CMK (cell line): ENCODE results near the gene CEP97.
"Not testable (repeated sequence)": the region's sequence is repeated elsewhere in the genome, so short reads cannot be mapped to it uniquely, and the experiment has no call there.

Source experiments
- DNase-seq: peaks from one replicate; pipeline ENCODE4 v3.0.0-alpha.2; 2010; ENCODE audit warnings: low read depth

Gene CEP97, protein sequence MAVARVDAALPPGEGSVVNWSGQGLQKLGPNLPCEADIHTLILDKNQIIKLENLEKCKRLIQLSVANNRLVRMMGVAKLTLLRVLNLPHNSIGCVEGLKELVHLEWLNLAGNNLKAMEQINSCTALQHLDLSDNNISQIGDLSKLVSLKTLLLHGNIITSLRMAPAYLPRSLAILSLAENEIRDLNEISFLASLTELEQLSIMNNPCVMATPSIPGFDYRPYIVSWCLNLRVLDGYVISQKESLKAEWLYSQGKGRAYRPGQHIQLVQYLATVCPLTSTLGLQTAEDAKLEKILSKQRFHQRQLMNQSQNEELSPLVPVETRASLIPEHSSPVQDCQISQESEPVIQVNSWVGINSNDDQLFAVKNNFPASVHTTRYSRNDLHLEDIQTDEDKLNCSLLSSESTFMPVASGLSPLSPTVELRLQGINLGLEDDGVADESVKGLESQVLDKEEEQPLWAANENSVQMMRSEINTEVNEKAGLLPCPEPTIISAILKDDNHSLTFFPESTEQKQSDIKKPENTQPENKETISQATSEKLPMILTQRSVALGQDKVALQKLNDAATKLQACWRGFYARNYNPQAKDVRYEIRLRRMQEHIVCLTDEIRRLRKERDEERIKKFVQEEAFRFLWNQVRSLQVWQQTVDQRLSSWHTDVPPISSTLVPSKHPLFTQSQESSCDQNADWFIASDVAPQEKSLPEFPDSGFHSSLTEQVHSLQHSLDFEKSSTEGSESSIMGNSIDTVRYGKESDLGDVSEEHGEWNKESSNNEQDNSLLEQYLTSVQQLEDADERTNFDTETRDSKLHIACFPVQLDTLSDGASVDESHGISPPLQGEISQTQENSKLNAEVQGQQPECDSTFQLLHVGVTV

DNA sequence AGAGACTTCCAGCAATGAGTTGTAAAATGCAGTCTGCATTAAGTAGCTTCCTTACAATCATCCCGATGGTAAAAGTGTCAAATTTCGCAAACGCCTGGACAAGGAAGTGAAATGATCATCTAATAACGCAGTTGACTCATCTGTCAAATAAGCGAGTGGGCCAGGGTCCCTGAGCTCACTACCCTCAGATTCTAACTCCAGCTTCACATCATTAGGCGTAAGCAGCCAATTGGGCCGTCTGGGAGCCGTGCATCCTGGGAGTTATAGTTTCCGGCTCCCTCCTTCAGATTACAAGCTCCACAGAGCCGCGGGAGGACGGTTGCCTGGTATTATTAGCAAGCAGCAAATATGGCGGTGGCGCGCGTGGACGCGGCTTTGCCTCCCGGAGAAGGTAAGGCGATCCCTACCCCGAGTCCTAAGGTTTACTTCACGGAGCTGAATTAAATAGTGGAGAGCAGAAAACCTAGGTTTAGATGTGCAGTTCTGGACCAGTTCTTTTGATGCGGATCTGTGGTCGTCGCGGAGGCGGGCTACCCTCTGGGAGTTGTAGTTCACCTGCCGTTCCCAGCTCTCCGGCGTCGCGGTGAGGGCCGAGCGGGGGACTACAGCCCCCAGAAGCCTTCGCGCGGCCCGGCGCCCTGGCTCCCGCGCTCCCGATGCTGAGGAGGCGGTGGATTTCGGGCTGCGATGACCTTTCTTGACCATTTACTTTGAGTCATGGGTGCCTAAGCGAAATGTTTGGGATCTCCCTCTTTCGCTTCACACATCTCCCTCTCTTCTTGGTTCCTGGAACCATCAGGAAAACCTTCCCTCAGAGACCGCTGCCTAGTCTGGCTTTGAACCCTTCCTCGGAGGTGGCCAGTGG lies at the start of gene CEP97:
Gene CEP97, plus strand, starts transcription at position 286 of the 865 bp plus-strand sequence. Its CDS starts 63 bp downstream, at position 349.
- peak; percentile 63 for DNase-seq

DNA sequence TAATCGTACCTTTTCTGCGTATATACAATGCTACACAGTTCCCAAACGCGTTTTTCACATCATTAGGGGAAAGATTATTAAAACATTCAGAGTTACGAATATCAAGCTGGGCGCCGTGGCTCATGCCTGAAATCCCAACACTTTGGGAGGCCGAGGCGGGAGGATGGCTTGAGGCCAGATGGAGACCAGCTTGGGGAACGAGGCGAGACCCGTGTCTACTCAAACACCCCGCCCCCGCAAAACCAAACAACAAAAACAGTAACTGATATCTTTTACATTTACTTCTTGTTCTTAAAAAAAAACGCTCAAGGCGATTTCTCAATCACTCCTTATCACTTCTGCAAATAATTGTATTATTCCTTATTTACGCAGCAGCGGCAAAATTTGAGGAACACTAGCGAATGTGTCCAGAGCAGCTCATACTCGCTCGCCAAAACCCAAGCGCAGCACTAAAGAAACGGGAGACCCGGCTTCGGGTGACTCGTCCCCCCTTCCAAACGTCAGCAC lies 48.7 kb upstream of the CEP97 start:
- DNase-seq = no peak

DNA sequence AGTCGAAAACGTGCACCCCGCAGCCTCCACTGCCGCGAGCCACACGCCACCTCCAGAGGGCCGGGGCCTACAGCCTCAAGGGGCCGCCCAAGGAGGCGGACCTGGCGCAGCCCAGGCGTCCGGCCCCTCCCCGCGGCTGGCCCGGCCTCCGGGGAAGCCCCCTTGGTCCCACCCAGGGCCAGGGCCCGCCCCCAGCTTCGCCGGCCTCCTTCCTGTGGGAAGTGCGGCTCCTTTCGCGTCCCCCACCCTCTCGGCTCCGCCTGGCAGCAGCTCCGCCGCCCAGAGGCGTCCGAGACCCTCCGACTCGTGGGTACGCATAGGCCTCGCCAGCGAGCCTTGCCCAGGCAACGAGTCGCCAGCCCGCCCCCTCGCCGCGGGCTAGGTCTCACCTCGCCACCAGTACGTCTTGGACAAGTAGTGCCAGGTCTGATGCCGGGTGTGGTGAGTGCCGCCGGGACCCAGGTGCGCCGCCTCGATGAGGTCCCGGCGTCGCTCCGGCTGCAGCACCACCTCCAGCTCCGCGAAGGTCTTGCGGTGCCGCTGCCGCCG lies 48.1 kb upstream of the CEP97 start:
- DNase-seq = peak; percentile 73

DNA sequence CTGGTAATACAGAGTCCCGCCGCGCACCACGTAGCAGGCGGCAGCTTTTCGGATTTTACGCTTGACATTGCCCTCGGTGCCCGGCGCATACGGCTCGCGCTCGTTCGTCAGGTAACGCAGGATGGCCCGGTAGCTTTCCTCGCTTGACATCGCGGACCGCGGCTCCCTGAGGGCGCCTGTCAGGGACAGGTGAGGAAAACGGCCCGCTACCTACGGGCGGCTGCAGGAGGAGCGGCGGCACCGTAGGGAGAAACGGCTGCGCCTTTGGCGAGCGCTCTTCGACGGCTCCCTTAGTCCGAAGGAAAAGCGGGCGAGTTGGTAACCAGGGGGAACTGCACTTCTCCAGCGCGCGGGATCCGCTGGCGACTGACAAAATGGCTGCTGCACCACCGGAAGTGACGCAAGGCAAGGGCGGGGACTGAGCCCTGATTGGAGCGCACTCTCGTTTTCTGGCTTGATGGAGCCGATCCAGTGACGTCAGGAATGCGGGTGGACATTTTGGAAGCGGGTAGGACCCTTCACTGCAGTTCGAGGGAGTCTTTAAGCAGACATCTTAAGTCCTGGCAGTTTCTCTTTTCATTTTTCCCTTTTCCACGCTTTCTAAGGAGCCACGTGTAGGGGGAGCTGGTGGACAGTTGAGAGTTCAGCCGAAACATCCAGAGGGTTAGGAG lies 47.5 kb upstream of the CEP97 start, which contains the start of gene ZBTB11:
Gene ZBTB11, minus strand, starts transcription at position 368 of the 671 bp plus-strand sequence. Its CDS starts 218 bp downstream, at position 150.
- peak; percentile 95 for DNase-seq

DNA sequence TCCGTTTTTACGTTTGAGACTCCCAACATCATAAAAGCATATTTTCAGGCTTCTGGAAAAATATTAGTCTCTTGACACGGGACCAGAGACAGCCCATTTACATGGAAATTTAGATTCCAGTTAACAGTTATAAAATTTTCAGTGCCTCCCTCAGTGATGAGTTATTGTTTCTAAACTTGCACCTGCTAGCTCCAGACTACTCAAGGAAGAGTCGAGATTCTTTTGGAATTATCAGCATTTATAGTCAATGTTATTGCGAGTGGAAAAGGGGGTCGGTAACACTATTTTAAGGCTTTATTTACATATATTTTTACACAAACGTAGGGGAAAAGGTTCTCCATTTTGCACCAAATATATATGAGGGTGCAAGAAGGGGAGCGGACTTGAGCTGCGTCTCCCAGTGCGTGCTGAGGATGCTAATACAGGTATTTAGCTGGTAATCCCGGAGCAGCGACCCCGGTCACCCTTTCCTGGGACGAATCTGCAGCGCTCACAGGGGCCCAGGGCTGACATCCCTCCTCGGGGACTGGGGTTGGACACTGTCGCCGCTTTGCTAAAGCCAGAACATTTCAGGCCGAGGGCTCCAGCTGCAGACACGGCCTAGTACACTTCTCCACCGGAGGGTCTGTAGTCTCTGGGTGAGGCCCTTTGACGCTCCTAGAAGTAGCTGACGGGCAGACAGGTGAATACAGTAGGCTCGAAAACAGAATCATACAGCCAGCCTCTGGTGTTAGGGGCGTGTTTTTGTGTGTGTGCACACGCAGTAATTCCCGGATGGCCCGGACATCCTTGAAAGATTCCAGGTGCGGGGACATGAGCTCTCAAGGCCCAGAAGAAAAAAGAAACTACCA lies 46.8 kb upstream of the CEP97 start:
- DNase-seq = no peak

DNA sequence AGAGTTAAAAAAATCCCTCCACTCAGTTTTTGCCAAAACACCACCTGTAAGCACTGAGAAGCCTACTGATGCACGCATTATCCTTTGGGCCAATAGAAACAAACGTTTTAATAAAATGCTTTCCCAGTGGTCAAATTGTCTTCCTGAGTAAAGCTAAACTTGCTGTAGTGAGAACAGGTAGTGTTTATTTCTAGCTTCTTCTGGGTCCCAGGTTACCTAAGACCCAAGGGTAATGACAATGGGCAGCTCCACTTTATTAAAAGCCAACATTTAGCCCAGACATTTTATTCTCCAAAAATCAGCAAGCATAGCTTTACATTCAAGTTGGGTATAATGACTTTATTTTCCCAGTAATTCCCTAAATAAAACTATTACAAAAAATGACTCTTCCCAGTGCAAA lies 45.6 kb upstream of the CEP97 start:
- not testable (repeated sequence) for DNase-seq

DNA sequence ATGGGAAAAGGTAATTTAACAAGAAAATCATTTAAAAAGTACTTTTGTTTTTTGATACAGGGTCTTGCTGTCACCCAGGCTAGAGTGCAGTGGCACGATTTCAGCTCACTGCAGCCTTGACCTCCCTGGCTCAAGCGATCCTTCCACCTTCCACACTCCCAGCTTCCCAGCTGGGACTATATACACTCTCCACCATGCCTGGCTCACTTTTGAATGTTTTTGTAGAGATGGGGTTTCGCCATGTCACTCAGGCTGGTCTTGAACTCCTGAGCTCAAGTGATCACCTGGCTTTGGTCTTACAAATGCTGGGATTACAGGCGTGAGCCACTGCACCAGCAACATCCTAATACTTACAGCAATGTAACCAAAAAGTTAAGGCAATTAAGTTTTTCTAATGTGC lies 43.9 kb upstream of the CEP97 start:
- DNase-seq = no peak

DNA sequence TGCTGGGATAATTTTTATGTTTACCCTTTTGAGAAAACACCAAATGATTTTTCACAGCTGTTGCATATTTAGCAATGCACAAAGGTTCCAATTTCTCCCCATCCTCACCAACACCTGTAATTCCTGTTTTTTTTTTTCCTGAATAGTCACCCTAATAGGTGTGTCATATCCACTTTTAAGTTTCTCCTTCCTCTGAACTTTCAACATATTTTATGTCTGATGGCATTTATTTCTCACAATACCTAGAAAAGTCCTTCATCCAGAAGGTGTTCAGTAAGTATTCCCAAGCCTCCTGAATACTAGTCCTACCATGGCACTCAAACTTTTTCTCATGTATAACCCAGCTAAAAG lies 39.4 kb upstream of the CEP97 start:
- DNase-seq = no peak

DNA sequence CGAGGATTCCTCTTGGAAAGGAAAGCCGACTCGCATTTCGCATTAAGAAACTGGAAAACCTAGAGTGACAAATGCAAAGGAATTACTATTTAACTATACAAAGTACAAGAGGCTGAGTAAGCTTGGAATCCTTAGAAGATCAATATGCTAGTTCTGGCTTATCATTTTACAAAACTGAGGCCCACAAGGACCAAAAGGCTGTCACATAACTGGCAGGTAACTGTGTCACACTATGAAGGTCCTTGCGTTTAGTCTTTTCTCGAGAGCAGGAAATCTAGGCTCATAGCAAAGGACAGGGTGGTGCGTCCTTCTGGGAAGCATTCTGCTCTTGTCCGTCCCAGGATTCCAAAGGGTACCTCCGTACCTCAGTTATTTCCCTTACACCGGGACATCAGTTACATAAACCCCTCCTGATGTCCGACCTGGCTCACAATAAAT lies 38.5 kb upstream of the CEP97 start:
- DNase-seq = no peak

DNA sequence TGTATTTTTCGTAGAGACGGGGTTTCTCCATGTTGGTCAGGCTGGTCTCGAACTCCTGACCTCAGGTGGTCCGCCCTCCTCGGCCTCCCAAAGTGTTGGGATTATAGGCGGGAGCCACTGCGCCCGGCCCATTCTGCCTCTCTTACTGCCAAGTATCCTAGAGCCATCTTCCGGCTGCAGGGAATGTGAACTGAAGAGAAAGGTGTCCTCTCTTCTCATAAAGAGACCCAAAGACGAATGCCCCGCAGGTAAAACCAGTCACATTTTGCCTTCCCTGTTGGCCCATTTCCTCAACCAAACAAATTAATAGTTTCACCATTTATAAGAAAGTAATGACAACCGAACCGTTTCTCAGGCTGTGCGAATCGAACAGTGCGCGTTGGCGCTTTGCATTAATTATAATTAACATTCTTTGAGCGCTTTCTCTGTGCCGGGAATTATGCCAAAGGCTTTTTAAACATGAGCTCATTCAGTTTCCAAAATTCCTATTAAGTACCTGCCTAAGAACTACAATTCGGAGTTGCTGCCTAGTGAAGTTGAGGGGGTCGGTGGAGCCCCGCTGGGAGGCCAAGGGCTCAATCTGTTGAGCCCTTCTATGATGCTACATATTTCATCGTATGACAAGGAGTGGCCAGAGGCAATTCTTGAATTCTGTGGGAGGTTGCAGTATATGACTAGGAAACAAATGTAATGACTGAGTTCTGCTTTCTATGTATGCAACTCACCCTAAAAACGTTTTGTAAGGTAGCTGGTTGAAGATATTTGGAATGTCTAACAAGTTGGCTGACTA lies 37.1 kb upstream of the CEP97 start:
- DNase-seq = no peak

DNA sequence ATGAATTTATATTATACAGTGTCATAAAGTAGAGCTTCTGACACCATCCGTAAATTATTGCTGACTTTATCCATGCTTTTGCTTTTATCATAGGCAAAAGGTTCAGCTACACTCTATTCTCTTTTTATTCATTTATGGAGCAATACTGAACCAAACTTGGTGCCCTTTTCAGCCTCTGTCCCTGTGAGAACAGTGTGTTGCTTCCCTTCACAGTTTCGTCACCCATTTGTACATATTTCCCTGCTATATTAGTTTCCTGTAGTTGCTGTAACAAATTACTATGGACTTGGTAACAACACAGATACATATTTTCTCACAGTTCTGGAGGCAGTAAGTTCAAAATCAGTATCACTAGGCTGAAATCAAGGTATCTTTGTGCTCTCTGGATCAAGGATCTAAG lies 35.1 kb upstream of the CEP97 start:
- no peak for DNase-seq

DNA sequence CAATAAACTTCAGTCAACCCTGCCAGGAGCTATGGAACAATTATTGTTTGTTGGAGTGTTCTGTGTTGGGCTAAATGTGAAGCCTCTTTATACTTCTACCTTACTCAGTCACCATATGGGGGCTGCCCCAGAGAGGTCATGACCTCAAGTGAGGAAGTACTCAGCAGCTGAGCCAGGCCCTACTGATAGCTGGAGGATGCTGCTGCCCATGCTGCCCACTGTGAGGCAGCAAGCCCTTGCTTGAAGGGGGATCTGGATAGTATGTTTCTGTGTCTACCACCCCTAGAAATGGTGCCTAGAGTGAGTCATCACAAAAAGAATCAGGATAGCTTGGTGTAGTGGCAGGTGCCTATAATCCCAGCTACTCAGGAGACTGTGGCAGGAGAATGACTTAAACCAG lies 33.4 kb upstream of the CEP97 start:
- DNase-seq = peak; percentile 42

DNA sequence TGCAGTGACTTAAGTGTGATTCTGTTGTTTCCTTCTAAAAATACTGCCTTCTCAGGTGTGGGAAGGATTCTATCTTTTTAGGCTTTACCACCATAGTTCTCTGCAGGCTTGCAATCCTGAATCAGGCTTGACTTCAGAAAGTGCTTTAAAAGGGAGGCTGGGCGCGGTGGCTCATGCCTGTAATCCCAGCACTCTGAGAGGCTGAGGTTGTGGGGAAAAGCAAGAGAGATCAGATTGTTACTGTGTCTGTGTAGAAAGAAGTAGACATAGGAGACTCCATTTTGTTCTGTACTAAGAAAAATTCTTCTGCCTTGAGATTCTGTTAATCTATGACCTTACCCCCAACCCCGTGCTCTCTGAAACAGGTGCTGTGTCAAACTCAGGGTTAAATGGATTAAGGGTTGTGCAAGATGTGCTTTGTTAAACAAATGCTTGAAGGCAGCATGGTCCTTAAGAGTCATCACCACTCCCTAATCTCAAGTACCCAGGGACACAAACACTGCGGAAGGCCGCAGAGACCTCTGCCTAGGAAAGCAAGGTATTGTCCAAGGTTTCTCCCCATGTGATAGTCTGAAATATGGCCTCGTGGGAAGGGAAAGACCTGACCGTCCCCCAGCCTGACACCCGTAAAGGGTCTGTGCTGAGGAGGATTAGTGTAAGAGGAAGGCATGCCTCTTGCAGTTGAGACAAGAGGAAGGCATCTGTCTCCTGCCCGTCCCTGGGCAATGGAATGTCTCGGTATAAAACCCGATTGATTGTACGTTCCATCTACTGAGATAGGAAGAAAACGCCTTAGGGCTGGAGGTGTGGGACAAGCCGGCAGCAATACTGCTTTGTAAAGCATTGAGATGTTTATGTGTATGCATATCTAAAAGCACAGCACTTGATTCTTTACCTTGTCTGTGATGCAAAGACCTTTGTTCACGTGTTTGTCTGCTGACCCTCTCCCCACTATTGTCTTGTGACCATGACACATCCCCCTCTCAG lies 32.4 kb upstream of the CEP97 start:
- DNase-seq = not testable (repeated sequence)

DNA sequence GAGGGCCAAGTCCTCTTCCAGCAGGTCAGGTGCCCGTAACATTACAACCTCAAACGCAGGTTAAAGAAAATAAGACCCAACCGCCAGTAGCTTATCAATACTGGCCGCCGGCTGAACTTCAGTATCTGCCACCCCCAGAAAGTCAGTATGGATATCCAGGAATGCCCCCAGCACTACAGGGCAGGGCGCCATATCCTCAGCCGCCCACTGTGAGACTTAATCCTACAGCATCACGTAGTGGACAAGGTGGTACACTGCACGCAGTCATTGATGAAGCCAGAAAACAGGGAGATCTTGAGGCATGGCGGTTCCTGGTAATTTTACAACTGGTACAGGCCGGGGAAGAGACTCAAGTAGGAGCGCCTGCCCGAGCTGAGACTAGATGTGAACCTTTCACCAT lies 30.9 kb upstream of the CEP97 start:
- DNase-seq = not testable (repeated sequence)

DNA sequence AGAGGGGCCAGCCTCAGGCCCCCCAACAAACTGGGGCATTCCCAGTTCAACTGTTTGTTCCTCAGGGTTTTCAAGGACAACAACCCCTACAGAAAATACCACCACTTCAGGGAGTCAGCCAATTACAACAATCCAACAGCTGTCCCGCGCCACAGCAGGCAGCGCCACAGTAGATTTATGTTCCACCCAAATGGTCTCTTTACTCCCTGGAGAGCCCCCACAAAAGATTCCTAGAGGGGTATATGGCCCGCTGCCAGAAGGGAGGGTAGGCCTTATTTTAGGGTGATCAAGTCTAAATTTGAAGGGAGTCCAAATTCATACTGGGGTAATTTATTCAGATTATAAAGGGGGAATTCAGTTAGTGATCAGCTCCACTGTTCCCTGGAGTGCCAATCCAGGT lies 29.6 kb upstream of the CEP97 start:
- not testable (repeated sequence) for DNase-seq

DNA sequence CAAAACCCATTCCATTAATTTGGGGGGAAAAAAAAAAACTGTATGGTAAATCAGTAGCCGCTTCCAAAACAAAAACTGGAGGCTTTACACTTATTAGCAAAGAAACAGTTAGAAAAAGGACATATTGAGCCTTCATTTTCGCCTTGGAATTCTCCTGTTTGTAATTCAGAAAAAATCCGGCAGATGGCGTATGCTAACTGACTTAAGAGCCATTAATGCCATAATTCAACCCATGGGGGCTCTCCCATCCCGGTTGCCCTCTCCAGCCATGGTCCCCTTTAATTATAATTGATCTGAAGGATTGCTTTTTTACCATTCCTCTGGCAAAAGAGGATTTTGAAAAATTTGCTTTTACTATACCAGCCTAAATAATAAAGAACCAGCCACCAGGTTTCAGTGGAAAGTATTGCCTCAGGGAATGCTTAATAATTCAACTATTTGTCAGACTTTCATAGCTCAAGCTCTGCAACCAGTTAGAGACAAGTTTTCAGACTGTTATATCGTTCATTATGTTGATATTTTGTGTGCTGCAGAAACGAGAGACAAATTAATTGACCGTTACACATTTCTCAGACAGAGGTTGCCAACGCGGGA lies 28.5 kb upstream of the CEP97 start:
- DNase-seq = no peak
